Right lobe of liver (tissue), 6 donors: Measurements from ENCODE around the gene DEFB127. TPM values are rescaled to one million over a fixed set of nuclear protein-coding genes. Genes with fewer than 3 reads are reported as not detected.

Experiments
- ATAC-seq, 4 donors: fragments of 200-7000 bp; cut with Tn5 transposase; one replicate each; pipeline ENCODE4 v1.9.1; 2020; ENCODE audit warnings: mild to moderate bottlenecking in 4 of 4, moderate library complexity in 4 of 4
- DNase-seq, 3 donors: peaks; one replicate each; pipeline ENCODE4 v3.0.0-alpha.2; 2020
- H3K27ac ChIP-seq, 3 donors: fragments of 200-600 bp; one replicate each; pipeline ENCODE4 v1.8.0; 2022
- H3K27me3 ChIP-seq, 2 donors: fragments of 200-600 bp; one replicate each; pipeline ENCODE4 v1.8.0; 2022
- H3K36me3 ChIP-seq, 4 donors: fragments of 200-600 bp; sonication (generic) in 1 of 4; one replicate each; pipeline versions ENCODE4 v1.5.1 to v1.8.0; 2017 to 2022; ENCODE audit warnings: control low read depth in 1 of 4
- H3K4me1 ChIP-seq, 4 donors: fragments of 200-600 bp; sonication (generic) in 1 of 4; one replicate each; pipeline versions ENCODE4 v1.5.1 to v1.8.0; 2017 to 2022; ENCODE audit warnings: control low read depth in 1 of 4
- H3K4me3 ChIP-seq, 3 donors: fragments of 200-600 bp; one replicate each; pipeline ENCODE4 v1.8.0; 2022
- H3K9me3 ChIP-seq, 4 donors: fragments of 200-600 bp; sonication (generic) in 1 of 4; one replicate each; pipeline versions ENCODE4 v1.5.1 to v1.8.0; 2017 to 2022; ENCODE audit warnings: control low read depth in 1 of 4
- CTCF ChIP-seq, 4 donors: fragments of 200-600 bp in 3 of 4; fragments of 450-650 bp in 1 of 4; IDR thresholded peaks; one replicate each; pipeline versions ENCODE4 v1.5.1 to v1.8.0; 2016 to 2022; ENCODE audit warnings: antibody characterized with exemption in 4 of 4, mild to moderate bottlenecking in 2 of 4
- POLR2A ChIP-seq: fragments of 450-650 bp; IDR thresholded peaks from one replicate; pipeline ENCODE4 v1.6.1; 2017; ENCODE audit warnings: antibody characterized with exemption, mild to moderate bottlenecking
- WGBS: methylation state at CpG from one replicate; pipeline ENCODE4 v1.1.6; 2018; ENCODE audit warnings: low coverage, low lambda C conversion rate; ENCODE audit not compliant: insufficient coverage; ENCODE audit errors: missing lambda C conversion rate; 5-methylcytosine and 5-hydroxymethylcytosine counted together
- intact Hi-C, 2 donors: fragments of 100-400 bp; cut with DNase I; formaldehyde crosslinking; loops; one replicate each; pipeline versions ENCODE4 v1.11.2 to v1.14.1; 2022
- total RNA-seq, 6 experiments: library from RNA; depleted of rRNA in 2 of 6; stranded (reverse); fragments of >200 nt in 2 of 6; fragmentation: NEBNext Ultra II Directional in 3 of 6; extraction: Animal tissue kit (Norgen Biotek cat#: 25700) in 3 of 6; gene quantifications; one replicate each; pipeline versions ENCODE4 v1.1.0 to v1.2.4, GENCODE V29; 2016 to 2023
- donor health status: DM: no; HTN: yes; CAD: no.
- donor health status: DM: no; HTN: no; CAD: no.
- donor health status: DM: no; HTN: no; CAD: no.
- donor health status: DM: no; HTN: yes; CAD: no.
- donor health status: DM: no; HTN: yes; CAD: no.

The DEFB127 gene
- total RNA-seq, 6 experiments from 2014 or later, result not detected

- no peak for ATAC-seq
- TF ChIP-seq CTCF (IDR thresholded peaks at IDR 0.05) (no peak), POLR2A (no peak)
- WGBS, result 44% methylated on average over 1 of the region's 1 CpG
- Histone ChIP-seq H3K27me3 (no peaks in the 10 kb centered on the region), H3K27ac (no peak within 1 kb of the TSS), H3K36me3 (no peaks in the 10 kb centered on the region), H3K4me3 (no peak within 1 kb of the TSS), H3K4me1 (no peaks in the 10 kb centered on the region), H3K9me3 (no peaks in the 10 kb centered on the region)
- DNase-seq, result no peak
- intact Hi-C loops, result no loop called here
Measured at GRCh38 chr20:142290-142689, 15.0 kb upstream of the DEFB127 start, which contains the start of gene DEFB126. Gene DEFB126 (plus strand): TSS chr20:142590. CDS start chr20:142629, 39 bp downstream.

- Histone ChIP-seq H3K27ac (no peak overlapping the region), H3K36me3 (no peaks in the 10 kb centered on the region), H3K27me3 (no peaks in the 10 kb centered on the region), H3K4me1 (no peaks in the 10 kb centered on the region), H3K4me3 (no peak overlapping the region), H3K9me3 (no peaks in the 10 kb centered on the region)
- intact Hi-C loops, result no loop called here
- no peak for TF ChIP-seq CTCF (IDR thresholded peaks at IDR 0.05)
- TF ChIP-seq POLR2A, result no peak
- WGBS, result 50% methylated on average over 2 of the region's 2 CpGs
- no peak for ATAC-seq
- DNase-seq, result no peak
Measured at GRCh38 chr20:145877-146276, 11.4 kb upstream of the DEFB127 start.

- DNase-seq (no peak), ATAC-seq (no peak)
- Histone ChIP-seq H3K27me3 (no peaks in the 10 kb centered on the region), H3K9me3 (no peaks in the 10 kb centered on the region), H3K4me3 (no peak overlapping the region), H3K4me1 (no peaks in the 10 kb centered on the region), H3K27ac (no peak overlapping the region), H3K36me3 (no peaks in the 10 kb centered on the region)
- intact Hi-C loops, result no loop called here
- WGBS, result 60% methylated on average over 1 of the region's 1 CpG
- TF ChIP-seq CTCF (IDR thresholded peaks at IDR 0.05) (no peak), POLR2A (no peak)
Measured at GRCh38 chr20:152131-152530, 5.1 kb upstream of the DEFB127 start.

GRCh38 chr20:164618-165017 is 7.4 kb downstream of the DEFB127 start:
- Histone ChIP-seq H3K4me3 (no peak overlapping the region), H3K4me1 (no peaks in the 10 kb centered on the region), H3K27ac (no peak overlapping the region), H3K36me3 (no peaks in the 10 kb centered on the region), H3K9me3 (no peaks in the 10 kb centered on the region), H3K27me3 (no peaks in the 10 kb centered on the region)
- TF ChIP-seq CTCF (IDR thresholded peaks at IDR 0.05) (no peak), POLR2A (no peak)
- intact Hi-C loops, result no loop called here
- WGBS, result 13% methylated on average over 2 of the region's 3 CpGs
- peak; percentile 71 to 91 (median 78) for ATAC-seq
- DNase-seq, result peak in 1 of 3 donors; percentile 51

- Histone ChIP-seq H3K36me3 (no peaks in the 10 kb centered on the region), H3K27ac (no peak overlapping the region), H3K27me3 (no peaks in the 10 kb centered on the region), H3K9me3 (no peaks in the 10 kb centered on the region), H3K4me3 (no peak overlapping the region), H3K4me1 (no peaks in the 10 kb centered on the region)
- TF ChIP-seq POLR2A (no peak), CTCF (IDR thresholded peaks at IDR 0.05) (no peak)
- DNase-seq, result no peak
- 64% methylated on average over 2 of the region's 2 CpGs for WGBS
- intact Hi-C loops, result no loop called here
- ATAC-seq, result no peak
Measured at GRCh38 chr20:168876-169275, 11.6 kb downstream of the DEFB127 start.
